NK-92 treated with Interleukin-12 subunit alpha and Interleukin-12 subunit beta, amount 100 ng/mL, for 24 hours (cell line): ENCODE data around the gene ZNF630.
A peak's percentile ranks its signal among the peaks of the same experiment; 100 is the strongest.
"Not testable (repeated sequence)": the region's sequence is repeated elsewhere in the genome, so short reads cannot be mapped to it uniquely, and the experiment has no call there.

Source experiments
- DNase-seq: peaks from one replicate; lab custom pipeline; 2025; lab: John Stamatoyannopoulos, UW

ZNF630 gene

DNA sequence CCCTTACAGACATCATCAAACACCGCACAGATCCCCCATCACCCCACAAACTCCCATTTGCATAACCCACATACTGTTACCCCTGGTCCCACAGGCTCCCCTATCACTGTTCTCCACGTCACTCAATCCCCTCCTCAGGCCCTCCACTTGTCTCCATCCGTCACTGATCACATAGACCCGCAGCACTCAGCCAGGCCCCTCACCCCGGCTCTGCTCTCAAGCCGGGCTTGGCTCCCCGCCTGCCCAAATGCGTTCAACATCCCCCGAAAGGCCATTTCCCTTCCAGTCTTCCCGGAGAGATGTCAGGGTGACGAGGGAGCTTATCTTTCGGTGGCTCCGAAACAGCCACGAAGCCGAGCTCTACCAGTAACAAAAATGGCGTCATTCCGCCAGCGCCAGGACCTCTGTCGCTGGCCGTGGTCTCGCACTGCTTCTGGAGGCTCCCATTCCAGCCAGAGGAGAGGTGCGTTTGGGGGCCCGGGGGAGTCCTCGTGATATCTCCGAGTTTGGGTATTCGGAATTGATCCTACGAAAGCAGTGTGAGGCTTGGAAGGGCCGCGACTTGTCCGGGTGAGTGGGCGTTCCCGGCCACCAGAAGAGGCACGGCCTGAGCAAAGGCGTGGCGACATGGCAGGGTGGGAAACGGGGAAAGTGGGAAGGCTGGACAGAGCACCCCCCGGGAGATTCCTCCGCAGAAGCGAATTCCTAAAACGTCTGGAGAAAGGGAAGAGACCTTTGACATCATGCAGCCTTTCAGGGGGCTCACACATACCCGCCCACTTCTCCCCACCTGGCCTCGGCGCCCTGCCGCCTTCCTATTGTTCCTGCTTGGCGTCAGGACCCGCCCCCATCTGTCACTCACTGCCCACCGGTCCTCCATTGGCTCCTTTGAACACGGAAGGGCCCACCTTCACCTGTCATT, at the start of gene ZNF630:
Gene ZNF630, minus strand, starts transcription at position 577 of the 922 bp plus-strand sequence. CDS start 4,754 bp downstream, outside the sequence.
- no peak for DNase-seq

DNA sequence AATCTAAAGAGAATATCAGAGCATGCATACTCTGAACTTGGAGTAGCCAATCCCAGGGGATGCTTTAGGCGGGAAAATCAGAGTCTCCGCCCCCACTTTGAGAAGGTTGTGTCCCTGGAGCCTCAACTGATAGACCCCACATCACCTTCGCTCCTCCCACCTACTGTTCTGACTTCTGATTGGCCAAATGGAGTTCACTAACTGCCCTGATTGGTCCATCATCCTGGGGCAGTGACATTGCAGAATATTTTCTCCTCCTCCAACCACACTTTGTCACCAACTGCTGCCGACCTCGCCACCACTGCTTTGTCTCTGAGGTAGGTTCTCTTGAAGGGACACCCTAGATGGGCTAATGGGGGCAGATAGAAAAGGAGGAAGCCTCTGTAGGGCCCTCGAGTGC, 36.3 kb upstream of the ZNF630 start:
- no peak for DNase-seq

DNA sequence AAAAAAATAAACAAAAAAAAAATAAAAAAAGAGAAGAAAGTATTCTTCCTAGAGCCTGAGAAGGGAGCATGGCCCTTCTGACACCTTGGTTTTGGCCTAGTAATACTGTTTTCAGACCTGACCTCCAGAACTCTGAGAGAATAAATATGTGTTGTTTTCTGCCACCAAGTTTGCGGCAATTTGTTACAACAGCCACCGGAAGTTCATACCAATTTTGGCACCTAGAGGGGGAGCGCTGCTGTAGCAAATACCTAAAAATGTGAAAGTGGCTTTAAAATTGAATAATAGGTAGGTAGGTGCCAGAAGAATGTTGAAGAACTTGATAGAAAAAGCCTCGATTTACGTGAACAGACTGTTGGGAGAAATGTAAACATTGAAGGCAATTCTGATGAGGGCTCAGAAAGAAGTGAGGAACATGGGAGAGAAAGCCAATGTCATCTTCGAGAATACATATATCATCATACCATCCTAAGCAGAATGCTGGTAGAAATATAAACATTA, 31.5 kb upstream of the ZNF630 start:
- no peak for DNase-seq

DNA sequence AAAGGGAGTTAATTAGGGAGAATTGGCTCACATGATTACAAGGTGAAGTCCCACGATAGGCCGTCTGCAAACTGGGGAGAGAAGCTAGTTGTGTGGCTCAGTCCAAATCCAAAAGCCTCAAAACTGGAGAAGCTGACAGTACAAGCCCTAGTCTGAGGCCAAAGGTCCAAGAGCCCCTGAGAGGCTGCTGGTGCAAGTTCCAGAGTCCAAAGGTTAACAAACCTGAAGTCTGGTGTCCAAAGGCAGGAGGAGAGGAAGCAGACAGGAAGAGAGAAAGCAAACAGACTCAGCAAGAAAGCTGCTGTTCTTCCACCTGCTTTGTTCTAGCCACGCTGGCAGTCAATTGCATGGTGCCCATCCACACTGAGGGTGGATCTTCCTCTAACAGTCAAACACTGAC, 30.0 kb upstream of the ZNF630 start:
- no peak for DNase-seq

DNA sequence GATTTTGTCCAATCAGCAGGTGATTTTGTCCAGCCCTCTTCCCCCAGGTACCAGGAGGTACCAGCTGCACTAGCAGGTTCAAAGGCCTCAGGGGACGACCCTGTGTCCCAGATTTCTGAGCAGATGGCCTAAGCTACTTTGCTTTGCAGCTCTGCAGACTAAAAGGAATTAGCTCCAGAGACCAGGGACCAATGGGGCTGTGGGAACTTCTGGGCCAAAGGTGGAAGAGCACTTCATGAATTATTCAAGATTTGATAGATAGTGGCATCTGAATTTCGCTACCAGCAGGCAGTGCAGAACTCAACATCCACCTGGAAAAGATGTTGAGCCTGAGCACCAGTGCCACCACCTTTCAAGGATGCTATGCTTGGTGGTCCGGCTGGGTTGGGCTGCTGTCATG, 21.1 kb upstream of the ZNF630 start:
- not testable (repeated sequence) for DNase-seq

DNA sequence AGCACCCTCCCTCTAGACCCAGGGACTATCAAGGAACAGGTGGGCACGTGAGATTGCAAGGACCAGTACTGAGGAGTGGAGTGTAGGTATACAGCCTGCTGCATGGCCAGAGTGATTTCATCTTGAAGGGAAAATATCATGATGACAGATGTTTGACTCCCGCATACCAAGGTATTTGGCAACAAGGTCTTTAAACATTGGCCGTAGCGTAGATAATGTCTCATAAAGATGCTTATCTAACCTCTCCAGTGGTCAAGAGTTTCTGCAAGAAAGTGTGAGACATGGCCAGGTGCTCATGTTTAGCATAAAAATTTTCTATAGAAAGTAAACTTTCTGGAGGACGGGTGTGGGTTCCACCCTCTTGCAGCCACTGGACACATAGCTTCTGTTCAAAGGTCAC, 18.7 kb upstream of the ZNF630 start:
- DNase-seq, result no peak

DNA sequence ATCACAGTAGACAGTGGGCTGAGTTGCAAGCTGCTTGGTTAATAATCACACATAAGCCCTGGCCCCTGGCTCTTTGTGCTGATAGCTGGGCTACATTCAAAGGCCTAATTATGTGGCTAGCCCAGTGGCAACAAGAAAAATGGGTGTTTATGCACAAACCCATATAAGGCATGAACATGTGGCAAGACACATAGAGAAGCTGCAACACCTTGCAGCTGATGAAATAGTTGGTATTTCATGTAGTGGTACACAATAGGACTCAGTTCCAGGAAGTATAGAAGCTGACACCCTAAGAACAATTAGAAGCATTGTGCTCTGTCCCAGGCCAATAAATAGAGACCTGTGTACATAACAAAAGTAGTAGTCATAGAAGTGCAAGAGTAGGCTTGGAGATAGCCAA, 14.6 kb upstream of the ZNF630 start:
- no peak for DNase-seq

DNA sequence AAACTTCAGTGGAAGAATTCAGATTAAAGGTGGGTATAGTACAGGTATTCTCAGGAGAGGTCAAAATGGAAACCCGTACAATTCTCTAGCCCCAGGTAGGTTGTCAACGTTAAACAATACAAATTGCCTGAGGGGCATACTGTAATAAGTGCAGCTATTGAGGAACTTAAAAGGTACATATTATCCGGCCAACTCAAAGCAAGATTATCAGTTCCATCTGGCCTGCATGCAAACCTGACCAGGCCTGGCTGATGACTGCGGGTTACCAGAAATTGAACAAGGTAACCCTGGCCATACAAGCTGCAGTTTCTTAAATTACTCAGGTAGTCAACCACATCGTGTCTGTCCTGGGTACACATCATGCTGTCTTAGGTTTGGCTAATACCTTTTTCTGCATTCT, 12.3 kb upstream of the ZNF630 start:
- no peak for DNase-seq

DNA sequence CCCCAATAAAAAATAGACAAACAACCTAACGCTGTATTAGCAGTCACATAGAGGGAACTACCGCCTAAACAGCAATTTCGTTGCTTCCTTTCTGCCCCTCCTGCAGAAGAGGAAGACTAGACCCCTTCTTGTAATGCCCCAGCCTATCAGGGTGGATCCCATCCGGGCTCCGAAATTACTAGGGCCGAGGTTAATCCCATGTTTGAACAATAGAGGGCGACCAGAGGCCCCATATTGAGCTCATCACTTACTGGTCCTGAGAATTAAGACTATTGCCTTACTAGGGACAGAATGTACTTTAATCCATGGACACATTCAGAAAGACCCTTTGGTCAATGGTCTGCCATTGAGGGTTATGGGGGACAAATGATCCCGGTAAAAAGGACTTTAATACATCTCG, 11.8 kb upstream of the ZNF630 start:
- DNase-seq, result peak; percentile 7

DNA sequence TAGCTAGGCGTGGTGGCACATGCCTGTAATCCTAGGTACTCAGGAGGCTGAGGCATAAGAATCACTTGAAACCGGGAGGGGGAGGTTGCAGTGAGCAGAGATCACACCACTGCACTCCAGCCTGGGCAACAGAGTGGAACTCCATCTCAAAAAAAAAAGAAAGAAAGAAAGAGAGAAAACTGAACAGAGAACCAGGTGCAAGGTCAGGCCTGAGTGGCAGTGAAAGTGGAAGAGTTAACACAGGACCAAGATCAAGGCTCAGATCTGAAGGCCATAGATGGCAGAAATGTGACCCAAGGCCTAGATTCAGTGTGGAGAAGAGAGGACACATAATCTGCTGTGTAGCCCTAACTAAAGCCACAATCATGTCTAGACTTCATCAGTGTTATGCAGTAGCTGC, 4.9 kb upstream of the ZNF630 start:
- no peak for DNase-seq

DNA sequence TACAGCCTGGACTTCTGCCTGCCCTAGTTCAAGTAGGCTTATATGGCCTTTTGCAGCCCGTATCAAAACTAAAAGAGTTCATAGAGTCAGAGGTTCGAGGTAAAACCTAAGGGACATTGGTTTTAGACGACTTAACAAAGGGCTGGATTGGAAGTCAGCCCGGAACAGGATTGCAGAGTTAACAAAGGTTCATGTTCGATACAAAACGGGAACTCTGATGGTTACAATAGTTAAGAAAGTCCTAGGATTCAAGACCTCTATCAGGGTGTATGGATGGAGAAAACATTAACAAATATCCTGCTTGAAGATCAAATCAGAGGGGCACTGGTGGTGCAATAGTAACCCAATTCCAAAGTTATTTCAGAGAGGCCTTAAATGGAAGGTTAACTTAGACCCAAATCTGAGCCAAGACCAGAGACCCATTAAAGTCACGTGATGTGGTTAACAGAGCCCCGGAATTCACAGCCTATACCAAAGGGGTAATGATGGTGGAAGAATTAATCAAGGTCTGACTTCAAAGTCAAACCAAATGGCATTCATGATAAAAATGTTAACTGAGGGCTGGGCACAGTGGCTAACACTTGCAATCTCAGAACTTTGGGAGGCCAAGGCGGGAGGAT, 656 bp upstream of the ZNF630 start:
- DNase-seq, result no peak

DNA sequence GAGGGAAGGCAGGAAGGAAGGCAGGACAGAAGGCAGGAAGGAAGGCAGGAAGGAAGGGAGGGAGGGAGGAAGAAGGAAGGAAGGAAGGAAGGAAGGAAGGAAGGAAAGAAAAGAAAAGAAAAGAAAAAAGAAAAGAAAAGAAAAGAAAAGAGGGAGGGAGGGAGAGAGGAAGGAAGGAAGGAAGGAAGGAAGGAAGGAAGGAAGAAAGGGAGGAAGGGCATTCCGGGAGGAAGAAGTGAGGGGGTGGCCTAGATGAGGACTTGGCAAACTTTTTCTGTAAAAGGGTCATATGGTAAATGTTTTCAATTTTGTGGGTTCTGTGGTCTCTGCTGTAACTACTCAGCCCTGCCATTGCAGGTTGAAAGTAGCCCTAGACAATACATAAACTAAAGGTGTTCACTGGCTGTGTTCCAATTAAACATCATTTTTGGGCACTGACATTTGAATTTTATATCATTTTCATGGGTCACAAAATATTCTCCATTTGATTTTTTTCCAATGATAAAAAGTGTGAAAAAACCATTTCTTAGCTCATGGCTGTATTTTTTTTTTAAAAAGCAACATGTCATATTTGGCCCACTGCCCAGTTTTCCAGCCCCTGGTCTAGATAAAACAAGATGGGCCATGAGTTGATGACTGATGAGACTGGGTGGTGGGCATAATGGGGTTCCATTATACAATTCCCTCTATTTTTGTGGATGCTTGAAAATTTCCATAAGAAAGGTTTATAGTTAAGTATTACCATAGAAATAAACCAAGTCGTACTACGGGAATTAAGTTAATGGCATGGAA, 3.1 kb downstream of the ZNF630 start:
- DNase-seq, result no peak

DNA sequence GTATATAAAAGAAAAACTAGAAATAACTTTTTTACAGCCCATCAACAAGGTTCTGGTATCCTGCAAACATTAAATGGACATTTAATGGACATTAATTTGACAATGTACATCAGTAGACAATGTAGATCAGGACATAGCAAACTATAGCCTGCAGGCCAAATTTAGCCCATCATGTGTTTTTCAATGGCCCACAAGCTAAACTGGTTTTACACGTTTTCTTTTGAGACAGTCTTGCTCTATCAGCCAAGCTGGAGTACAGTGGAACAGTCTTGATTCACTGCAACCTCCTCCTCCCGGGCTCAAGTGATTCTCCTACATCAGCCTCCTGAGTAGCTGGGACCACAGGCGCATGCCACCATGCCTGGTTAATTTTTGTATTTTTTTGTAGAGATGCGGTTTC, 7.2 kb downstream of the ZNF630 start:
- DNase-seq, result no peak

DNA sequence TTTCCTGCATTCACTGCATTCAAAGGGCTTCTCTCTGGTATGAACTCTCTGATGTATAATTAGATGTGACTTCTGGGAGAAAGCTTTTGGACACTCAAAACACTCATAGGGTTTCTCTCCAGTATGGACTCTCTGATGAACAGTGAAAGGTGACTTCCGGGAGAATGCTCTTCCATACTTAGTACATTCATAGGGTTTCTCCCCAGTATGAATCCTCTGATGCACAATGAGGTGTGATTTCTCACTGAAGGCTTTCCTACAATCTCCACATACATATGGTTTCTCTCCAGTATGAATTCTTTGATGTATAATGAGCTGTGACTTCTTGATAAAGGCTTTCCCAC, 12.2 kb downstream of the ZNF630 start:
- no peak for DNase-seq

DNA sequence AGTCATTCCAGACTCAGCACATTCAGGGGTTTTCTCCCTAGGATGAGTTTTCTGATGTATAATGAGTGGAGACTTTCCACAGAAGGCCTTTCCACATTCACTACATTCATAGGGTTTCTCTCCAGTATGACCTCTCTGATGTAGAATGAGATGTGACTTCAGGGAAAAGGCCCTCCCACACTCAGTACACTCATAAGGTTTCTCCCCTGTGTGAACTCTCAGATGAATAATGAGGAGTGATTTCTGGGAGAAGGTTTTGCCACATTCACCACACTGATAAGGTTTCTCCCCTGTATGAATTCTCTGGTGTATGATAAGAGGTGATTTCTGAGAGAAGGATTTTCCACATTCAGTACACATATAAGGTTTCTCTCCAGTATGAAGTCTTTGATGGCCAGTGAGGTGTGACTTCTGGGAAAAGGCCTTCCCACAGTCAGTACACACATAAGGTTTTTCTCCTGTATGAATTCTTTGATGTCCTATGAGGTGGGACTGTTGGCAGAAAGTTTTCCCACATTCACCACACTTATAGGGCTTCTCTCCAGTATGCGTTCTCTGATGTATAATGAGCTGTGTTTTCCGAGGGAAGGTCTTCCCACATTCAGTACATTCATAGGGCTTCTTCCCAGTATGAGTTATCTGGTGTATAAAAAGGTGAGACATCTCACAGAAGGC, 12.7 kb downstream of the ZNF630 start:
- no peak for DNase-seq

DNA sequence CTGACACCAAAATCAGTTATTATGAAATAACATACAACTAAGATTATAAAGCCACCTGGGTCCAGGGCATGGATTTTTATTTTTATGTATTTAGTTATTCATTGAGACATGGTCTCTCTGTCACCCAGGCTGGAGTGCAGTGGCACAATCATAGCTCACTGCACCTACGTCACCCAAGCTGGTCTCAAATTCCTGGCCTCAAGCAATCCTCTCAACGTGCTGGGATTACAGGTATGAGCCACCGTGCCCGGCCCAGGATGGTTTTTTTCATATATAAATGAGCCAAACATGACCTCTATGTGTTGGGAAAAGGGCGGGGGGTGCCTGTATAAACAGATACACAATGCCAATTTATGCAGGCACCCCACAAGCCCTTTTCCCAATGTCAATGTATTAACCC, 24.6 kb downstream of the ZNF630 start:
- no peak for DNase-seq

DNA sequence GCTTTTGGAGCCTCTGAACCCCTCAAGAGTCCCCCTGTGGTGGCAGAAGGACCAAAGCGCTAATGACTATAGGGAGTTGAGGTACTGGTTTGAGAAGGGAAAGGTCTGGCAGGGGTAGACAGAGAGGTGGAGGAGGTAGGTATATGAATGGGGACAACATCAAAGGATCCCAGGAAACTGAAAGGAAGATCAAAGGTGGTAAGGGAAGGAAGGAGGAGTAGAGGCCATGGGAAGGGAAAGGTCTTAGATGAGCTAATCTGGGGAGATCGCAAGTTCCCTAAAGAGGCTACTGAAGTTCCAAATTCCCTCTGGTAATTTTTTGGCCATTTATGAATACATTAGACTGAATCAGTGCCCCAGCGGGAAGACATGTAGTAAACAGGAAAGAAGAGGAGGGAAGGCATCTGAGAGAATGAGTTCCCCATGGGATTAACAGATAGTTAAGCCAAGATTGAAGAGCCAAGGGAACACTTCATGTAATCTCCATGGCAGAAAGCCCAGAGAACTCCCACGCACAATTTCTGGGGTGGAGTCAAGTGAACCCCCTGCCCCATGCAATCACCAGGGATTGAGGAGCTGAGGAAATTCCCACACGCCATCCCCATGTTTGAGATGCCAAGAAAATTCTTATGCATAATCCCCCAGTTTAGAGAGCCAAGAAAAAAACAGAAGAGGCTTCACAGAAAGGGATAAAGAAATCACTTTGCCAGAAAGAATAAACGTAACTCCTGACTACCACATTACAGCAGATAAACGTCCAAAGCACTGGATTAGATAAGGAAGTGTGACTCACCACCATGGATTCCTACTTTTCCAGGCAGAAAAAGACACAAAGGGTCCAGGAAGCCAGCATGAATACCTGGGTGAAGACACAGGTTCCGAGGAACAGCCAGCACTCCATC, 25.8 kb downstream of the ZNF630 start:
- DNase-seq, result no peak

DNA sequence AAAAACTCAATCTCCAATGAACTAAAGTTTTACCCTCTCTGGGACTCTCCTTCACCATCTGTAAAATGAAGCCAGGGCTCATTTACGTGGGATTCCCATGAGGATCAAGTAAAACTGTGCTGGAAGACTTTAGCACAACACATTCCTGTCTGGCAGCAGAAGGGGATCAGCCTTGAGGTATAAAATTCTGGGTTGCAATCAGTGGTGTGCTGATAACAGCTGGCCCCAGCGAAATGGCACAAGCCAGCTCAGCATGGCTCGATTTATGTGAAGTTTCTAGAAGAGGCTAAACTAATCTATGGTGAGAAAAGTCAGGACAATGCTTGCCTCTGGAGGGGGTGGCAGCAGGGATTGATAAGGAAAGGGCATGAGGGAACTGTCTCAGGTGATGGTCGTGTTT, 28.4 kb downstream of the ZNF630 start:
- DNase-seq, result no peak

DNA sequence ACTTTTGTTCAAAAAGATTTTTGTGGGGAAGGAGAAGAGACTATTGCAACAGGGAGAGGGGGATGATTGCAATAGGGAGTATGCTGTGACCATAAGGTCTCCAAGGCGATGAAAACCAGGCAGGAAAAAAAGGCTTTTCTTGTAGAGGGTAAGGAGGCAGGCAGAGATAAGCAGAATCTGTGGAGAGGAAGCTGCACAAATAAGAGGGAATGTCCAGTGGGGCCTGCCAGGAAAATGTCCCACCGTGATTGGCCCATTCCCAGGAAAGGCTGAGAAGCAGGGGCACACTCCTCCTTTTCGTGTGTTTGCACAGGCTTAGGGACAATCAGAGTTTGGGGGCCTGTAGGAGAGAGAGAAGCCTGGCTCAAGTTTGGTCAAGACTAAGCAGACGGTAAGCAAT, 35.5 kb downstream of the ZNF630 start:
- DNase-seq, result no peak

DNA sequence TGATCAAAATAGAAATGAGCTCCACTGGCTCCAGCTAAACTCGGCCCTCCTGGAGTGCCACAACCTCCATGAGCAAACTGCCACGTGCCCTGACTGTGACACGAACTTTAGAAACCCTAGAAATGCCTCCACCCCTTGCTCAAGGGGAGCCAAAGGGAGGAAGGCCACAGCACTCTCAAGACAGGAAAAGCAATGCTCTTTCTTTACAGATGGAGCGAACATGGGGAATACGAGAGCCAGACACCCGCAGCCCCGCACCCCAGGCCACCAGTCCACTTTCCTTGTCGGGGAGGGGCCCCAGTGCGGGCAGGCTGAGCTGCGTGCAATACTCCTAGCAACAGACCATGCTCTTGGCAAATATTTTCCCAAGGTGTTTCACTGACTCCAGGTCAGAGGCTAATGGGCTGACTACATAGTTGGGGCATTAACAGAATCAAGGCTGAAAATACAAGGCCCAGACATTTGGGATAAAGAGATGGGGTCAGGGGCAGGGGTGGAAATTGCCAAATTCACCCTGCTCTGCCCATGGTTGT, 40.7 kb downstream of the ZNF630 start:
- DNase-seq, result not testable (repeated sequence)

DNA sequence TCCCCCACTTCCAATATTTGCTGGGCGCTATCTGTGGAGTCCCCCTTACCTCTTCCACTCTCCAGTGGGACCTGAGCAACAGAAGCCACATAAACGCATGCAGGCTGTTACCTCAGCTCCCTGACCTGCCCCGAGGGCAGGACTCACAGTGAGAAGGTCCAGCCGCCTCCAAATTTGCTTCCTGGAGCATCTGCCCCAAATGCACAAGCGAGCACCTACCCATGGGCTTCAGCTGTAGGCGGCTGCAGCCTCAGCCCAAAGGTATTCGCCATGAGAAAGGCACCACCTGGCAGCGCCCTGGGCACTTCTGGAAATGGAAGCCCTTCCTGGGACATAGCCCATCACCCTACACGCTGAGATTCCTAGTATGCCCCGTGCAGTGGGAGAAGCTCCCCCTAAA, 41.2 kb downstream of the ZNF630 start:
- no peak for DNase-seq
